B cell (primary cell): Measurements from ENCODE around the gene ROR2. TPM values are rescaled to one million over a fixed set of nuclear protein-coding genes. Genes with fewer than 3 reads are reported as not detected.

ENCODE experiments used
- ATAC-seq: fragments of 200-7000 bp; cut with Tn5 transposase; one replicate; pipeline ENCODE4 v1.10.0; 2021; ENCODE audit warnings: low read depth, mild to moderate bottlenecking, moderate number of reproducible peaks, moderate library complexity
- CTCF ChIA-PET: fragments of 350-600 bp; sonication (Branson Sonifier 250); formaldehyde crosslinking; loops from one replicate; lab custom pipeline; 2021; ENCODE audit warnings: antibody characterized with exemption, inconsistent platforms; lab: Charles Lee
- POLR2A ChIA-PET: fragments of 350-600 bp; sonication (Branson Sonifier 250); formaldehyde crosslinking; loops from one replicate; lab custom pipeline; 2021; ENCODE audit warnings: antibody characterized with exemption; lab: Charles Lee
- DNase-seq: peaks from one replicate; pipeline ENCODE4 v3.0.0; 2013
- H2AFZ ChIP-seq: 2 replicates; pipeline ENCODE4 v1.6.1; 2012; ENCODE audit warnings: mild to moderate bottlenecking, low read depth, low read length; ENCODE audit not compliant: insufficient read depth, poor library complexity, severe bottlenecking
- H3K27ac ChIP-seq, 2 donors: 1 replicate in 1 of 2; 2 replicates in 1 of 2; pipeline ENCODE4 v1.5.1; 2012 to 2013; ENCODE audit warnings: low read length in 2 of 2, mild to moderate bottlenecking in 2 of 2, moderate library complexity in 1 of 2
- H3K27me3 ChIP-seq, 4 experiments: fragments of 200-600 bp in 1 of 4; sonication (generic) in 1 of 4; replicated peaks in 1 of 4; 1 replicate in 2 of 4; 2 replicates in 2 of 4; pipeline versions ENCODE4 v1.6.1 to v1.7.0; 2013 to 2016; ENCODE audit warnings: low read length in 3 of 4, mild to moderate bottlenecking in 2 of 4, mixed read lengths in 1 of 4, moderate library complexity in 1 of 4; ENCODE audit not compliant: insufficient read depth in 4 of 4, control insufficient read depth in 3 of 4; ENCODE audit errors: control extremely low read depth in 1 of 4
- H3K36me3 ChIP-seq, 2 experiments: replicated peaks in 1 of 2; 1 replicate in 1 of 2; 2 replicates in 1 of 2; pipeline versions ENCODE4 v1.6.1 to v1.7.1; 2013; ENCODE audit warnings: low read length in 1 of 2; ENCODE audit not compliant: insufficient read depth in 2 of 2, control insufficient read depth in 1 of 2; ENCODE audit errors: control extremely low read depth in 1 of 2, extremely low read depth in 1 of 2
- H3K4me1 ChIP-seq, 2 donors: fragments of 200-600 bp in 1 of 2; sonication (generic) in 1 of 2; 1 replicate in 1 of 2; 2 replicates in 1 of 2; pipeline versions ENCODE4 v1.5.1 to v1.6.1; 2013 to 2017; ENCODE audit warnings: low read length in 2 of 2; ENCODE audit not compliant: control insufficient read depth in 2 of 2, insufficient read depth in 2 of 2
- H3K4me2 ChIP-seq: replicated peaks from 2 replicates; pipeline ENCODE3; 2012; ENCODE audit warnings: mild to moderate bottlenecking, low read depth, low read length; ENCODE audit not compliant: poor library complexity, severe bottlenecking
- H3K4me3 ChIP-seq, 5 experiments: fragments of 200-600 bp in 1 of 5; sonication (generic) in 1 of 5; 1 replicate in 3 of 5; 2 replicates in 2 of 5; pipeline versions ENCODE4 v1.5.1 to v1.7.0; 2011 to 2016; ENCODE audit warnings: low read length in 4 of 5, mild to moderate bottlenecking in 4 of 5, low read depth in 2 of 5, control low read depth in 1 of 5, moderate library complexity in 1 of 5; ENCODE audit not compliant: insufficient read depth in 1 of 5; ENCODE audit errors: control extremely low read depth in 1 of 5, extremely low read depth in 1 of 5
- H3K79me2 ChIP-seq: fragments of 200-600 bp; sonication (generic); one replicate; pipeline ENCODE4 v1.6.0; 2016; ENCODE audit warnings: low read length; ENCODE audit not compliant: control insufficient read depth, insufficient read depth
- H3K9ac ChIP-seq: fragments of 200-600 bp; sonication (generic); 2 replicates; pipeline ENCODE4 v1.6.1; 2017; ENCODE audit warnings: mild to moderate bottlenecking, low read length, moderate library complexity
- H3K9me3 ChIP-seq, 3 donors: one replicate each; pipeline versions ENCODE4 v1.6.1 to v1.7.1; 2013; ENCODE audit warnings: low read length in 2 of 3; ENCODE audit not compliant: control insufficient read depth in 2 of 3, insufficient read depth in 1 of 3; ENCODE audit errors: control extremely low read depth in 1 of 3
- H4K20me1 ChIP-seq: 2 replicates; pipeline ENCODE4 v1.6.0; 2012; ENCODE audit warnings: mild to moderate bottlenecking, low read length; ENCODE audit not compliant: insufficient read depth, control insufficient read depth, poor library complexity, severe bottlenecking
- H3K27ac Mint-ChIP-seq: one replicate; pipeline ENCODE4 v1.8.0; 2021; ENCODE audit warnings: mixed read lengths
- H3K27me3 Mint-ChIP-seq: one replicate; pipeline ENCODE4 v1.8.0; 2021; ENCODE audit warnings: mixed read lengths
- H3K4me1 Mint-ChIP-seq: one replicate; pipeline ENCODE4 v1.8.0; 2021; ENCODE audit warnings: mixed read lengths
- H3K4me3 Mint-ChIP-seq: one replicate; pipeline ENCODE4 v1.8.0; 2021; ENCODE audit warnings: mixed read lengths
- H3K9me3 Mint-ChIP-seq: one replicate; pipeline ENCODE4 v1.8.0; 2022; ENCODE audit warnings: mixed read lengths; ENCODE audit not compliant: insufficient read depth
- CTCF ChIP-seq: fragments of 200-600 bp; IDR thresholded peaks from one replicate; pipeline ENCODE4 v1.8.0; 2022; ENCODE audit warnings: antibody characterized with exemption, mild to moderate bottlenecking
- EZH2 ChIP-seq: IDR thresholded peaks from 2 replicates; pipeline ENCODE4 v1.6.1; 2012; ENCODE audit warnings: borderline replicate concordance, low read depth, mild to moderate bottlenecking, moderate library complexity, low read length; ENCODE audit not compliant: insufficient read depth, poor library complexity, severe bottlenecking
- WGBS: methylation state at CpG from one replicate; pipeline ENCODE4 v1.1.5; 2013; ENCODE audit warnings: missing lambda C conversion rate; ENCODE audit not compliant: insufficient coverage; 5-methylcytosine and 5-hydroxymethylcytosine counted together
- intact Hi-C: fragments of 100-400 bp; cut with micrococcal nuclease; formaldehyde crosslinking; loops from one replicate; pipeline ENCODE4 v1.10.0; 2022
- polyA plus RNA-seq: library from polyadenylated mRNA; depleted of rRNA; stranded (reverse); fragments of >200 nt; gene quantifications from 2 replicates; pipeline ENCODE4 v1.2.3, GENCODE V29; 2012
- total RNA-seq, 2 donors: library from RNA; stranded (reverse); fragments of 120-200 nt in 1 of 2; gene quantifications; 1 replicate in 1 of 2; 2 replicates in 1 of 2; pipeline versions ENCODE4 v1.2.3 to v1.2.4, GENCODE V29; 2013 to 2022

ROR2 gene
- total and polyA plus RNA-seq, 2 donors (not counting 1 experiment from before 2014, with no cell fraction given) = 0.21 to 0.49 TPM

DNA sequence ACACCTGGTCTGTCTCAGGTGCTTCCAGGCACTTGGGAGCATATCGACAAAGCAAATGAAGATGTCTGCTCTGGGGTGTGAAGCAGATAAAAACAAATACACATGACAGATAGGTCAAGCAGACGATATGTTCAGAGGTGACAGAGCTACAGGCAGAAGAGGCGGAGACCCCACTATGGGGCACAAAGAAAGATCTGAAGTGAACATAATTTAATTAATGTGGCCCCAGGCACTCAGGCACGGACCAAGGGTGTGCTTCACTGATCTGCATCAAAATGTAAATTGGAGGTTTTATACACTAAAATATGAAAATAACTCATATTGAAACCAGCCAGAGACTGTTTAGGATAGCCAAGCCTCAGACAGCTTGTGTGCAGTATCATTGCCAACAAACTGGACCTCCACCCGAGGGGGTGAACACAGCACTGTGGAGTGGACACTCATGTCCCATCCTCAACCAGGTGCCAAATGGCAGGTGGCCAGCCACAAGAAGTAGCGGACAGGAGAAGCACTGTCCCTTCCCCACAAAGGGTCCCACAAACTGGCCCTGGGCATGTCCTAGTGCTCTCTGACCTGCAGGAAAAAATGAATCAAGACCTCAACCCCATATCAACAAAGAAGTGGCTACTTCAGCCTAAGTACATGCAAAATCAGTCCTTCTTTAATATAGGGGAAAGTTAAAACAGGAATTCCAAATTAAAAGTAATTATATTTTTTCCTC is 29.2 kb downstream of the ROR2 start:
- no peaks in the 10 kb centered on the region for H3K36me3 ChIP-seq
- WGBS = 66% methylated on average over 3 of the region's 6 CpGs
- H3K27ac Mint-ChIP-seq = no peak overlapping the region
- H3K4me3 Mint-ChIP-seq = no peak overlapping the region
- no peak overlapping the region for H3K9ac ChIP-seq
- H3K27me3 ChIP-seq = peaks cover 0 to 6% (median 0%) of the 10 kb centered on the region in 4 experiments
- TF ChIP-seq EZH2 (no peak), CTCF (no peak)
- no peaks in the 10 kb centered on the region for H3K9me3 ChIP-seq
- no peak overlapping the region for H2AFZ ChIP-seq
- no peak overlapping the region for H3K4me2 ChIP-seq
- DNase-seq (no peak), ATAC-seq (no peak)
- intact Hi-C loops = no loop called here
- no peaks in the 10 kb centered on the region for H3K4me1 Mint-ChIP-seq
- ChIA-PET POLR2A (no interaction called here), CTCF (no interaction called here)
- no peak overlapping the region for H3K27ac ChIP-seq
- H3K9me3 Mint-ChIP-seq = no peaks in the 10 kb centered on the region
- H3K4me3 ChIP-seq = no peak overlapping the region
- H3K27me3 Mint-ChIP-seq = peaks cover 51% of the 10 kb centered on the region
- H3K79me2 ChIP-seq = no peaks in the 10 kb centered on the region
- no peaks in the 10 kb centered on the region for H4K20me1 ChIP-seq
- no peaks in the 10 kb centered on the region for H3K4me1 ChIP-seq

DNA sequence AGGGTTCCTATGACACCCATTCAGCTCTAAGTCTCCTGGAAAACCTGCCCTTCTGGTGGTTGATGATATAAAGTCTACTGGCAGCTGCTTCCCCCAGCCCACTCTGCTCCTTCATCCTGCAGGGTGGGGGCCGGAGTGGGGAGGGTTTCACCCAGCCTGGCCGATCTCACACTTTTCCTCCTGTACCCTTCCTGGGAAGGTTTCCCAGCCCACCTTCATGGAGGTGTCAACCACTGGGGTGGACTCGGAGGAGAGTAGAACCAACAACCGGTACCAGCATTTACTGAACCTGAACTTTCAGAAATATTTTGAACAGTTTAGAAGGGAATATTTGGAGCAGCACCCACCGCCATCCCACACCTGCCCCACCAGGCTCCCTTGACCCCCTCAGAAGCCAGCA is 30.4 kb downstream of the ROR2 start:
- ChIA-PET POLR2A (no interaction called here), CTCF (no interaction called here)
- WGBS = no CpG with 5 or more reads among the region's 5 CpGs
- H3K27ac Mint-ChIP-seq = no peak overlapping the region
- H3K4me1 ChIP-seq = no peaks in the 10 kb centered on the region
- H3K9me3 Mint-ChIP-seq = no peaks in the 10 kb centered on the region
- H3K27me3 Mint-ChIP-seq = peaks cover 44% of the 10 kb centered on the region
- H3K36me3 ChIP-seq = no peaks in the 10 kb centered on the region
- no peak overlapping the region for H3K4me3 ChIP-seq
- intact Hi-C loops = no loop called here
- H3K4me1 Mint-ChIP-seq = no peaks in the 10 kb centered on the region
- no peak for ATAC-seq
- peaks cover 0 to 5% (median 0%) of the 10 kb centered on the region in 3 donors for H3K9me3 ChIP-seq
- no peak overlapping the region for H3K27ac ChIP-seq
- no peaks in the 10 kb centered on the region for H4K20me1 ChIP-seq
- peaks cover 0 to 3% (median 0%) of the 10 kb centered on the region in 4 experiments for H3K27me3 ChIP-seq
- H3K9ac ChIP-seq = no peak overlapping the region
- H2AFZ ChIP-seq = no peak overlapping the region
- no peaks in the 10 kb centered on the region for H3K79me2 ChIP-seq
- no peak overlapping the region for H3K4me3 Mint-ChIP-seq
- TF ChIP-seq EZH2 = no peak
- no peak for TF ChIP-seq CTCF
- DNase-seq = no peak
- H3K4me2 ChIP-seq = no peak overlapping the region
